NOMO-1 treated with dmso at 0.1 percent for 144 hours (cell line): ENCODE results near the gene CISD3.
A peak's percentile ranks its signal among the peaks of the same experiment; 100 is the strongest.

ENCODE experiments used
- DNase-seq: peaks from one replicate; lab custom pipeline; 2025; ENCODE audit not compliant: unreplicated experiment; lab: John Stamatoyannopoulos, UW

The CISD3 gene

DNA sequence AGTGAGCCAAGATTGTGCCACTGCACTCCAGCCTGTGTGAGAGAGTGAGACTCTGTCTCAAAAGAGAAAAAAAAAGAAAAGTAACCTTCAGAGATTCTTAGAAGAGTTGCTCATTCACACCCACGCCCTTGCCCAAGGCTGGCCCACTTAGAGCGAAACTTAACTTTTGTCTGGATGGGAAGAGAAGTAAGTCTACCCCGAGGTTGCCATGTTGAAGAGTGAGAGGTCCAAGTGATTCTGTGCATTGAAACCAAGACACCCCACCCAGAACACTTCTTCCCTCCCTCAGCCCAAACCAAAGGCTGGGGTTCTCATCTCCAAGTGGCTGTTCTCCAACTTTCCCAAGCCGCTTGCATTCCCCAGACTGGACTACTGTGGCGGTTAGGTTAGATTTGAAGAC is 2.4 kb upstream of the CISD3 start:
- no peak for DNase-seq

DNA sequence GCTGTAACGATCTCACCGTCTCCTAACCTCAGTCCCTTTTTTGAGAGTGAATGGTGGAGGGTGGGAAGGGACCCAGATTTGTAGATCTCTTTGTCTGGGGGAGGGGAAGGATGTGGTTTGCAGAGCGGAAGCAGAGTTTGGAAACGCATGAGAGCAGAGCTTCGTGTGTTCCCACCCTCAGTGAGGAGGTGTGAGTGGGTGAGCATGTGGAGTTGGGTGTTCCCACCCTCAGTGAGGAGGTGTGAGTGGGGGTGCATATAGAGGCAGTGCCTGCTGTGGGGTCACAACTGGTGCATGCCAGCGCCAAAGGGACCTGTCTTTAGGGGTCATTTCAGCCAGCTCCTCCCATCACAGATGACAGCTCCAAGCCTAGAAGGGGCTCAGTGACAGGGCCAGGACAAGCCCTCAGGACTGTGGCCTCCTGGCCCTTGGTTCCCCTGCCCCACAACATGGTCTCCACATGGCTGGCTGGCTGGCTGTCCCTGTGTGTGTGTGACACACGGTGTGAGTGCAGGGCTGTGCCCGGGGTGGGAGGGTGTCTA is 1.8 kb upstream of the CISD3 start:
- peak; percentile 55 for DNase-seq

DNA sequence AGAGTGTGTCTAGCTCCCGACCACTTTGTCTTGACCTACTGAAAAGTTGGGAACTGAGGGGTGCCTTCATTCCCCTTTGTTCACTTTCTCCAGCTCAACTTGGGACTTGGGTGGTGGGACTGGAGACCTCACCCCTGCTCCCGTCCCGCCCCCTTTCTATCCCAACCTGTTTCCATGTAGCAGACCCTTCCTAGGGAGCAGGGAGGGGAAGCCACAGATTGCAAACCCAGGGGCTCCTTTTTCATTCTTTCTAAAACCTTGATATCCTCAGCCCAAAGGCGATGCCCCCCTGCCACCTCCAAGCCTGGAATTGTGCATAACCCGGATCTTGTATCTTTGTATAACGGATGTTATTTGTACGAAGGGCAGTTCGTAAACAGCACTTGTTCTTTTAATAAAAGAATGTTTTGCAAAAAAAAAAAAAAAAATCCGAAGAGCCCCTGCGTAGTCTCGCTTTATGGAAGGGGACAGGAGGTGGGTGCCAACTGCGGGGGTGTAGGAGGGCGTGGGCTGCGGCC is 714 bp upstream of the CISD3 start:
- no peak for DNase-seq

DNA sequence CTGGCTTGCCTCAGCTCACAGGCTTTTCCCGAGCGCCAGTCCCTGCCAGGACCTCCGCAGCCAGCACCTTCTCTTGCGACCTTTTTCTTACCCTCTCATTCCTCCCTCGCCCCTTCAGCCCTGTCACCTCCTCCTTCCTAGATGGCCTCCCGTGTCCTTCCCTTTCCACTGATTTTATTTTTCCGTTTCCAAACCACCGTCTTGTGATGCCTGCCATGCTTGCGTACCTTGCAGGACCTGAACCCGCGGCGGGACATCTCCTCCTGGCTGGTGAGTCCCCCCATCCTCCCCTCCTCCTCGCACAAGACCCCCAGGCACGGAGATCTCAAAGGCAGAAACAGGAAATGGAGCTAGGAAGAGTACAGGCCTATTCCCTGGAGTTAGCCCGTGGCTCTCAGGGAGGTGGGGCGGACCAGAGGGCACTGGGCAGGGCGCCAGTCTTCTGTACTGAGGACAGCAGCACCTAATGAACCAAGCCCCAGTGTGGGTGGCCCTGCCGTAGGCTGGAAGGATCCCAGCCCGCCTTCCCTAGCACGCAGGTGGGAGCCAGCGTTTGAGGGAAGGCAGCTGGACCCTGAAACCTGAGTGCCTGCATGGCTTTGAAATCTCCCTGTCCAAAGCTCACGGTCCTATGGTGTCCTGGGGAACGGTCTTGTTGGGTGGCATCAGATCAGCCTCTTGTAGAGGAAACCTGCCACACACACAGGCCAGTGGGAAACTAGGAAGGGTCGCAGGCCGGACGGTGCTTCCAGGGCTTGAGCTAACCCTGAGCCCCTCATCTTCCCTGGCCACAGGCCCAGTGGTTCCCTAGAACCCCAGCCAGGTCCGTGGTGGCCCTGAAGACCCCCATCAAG is 612 bp downstream of the CISD3 start:
- no peak for DNase-seq

DNA sequence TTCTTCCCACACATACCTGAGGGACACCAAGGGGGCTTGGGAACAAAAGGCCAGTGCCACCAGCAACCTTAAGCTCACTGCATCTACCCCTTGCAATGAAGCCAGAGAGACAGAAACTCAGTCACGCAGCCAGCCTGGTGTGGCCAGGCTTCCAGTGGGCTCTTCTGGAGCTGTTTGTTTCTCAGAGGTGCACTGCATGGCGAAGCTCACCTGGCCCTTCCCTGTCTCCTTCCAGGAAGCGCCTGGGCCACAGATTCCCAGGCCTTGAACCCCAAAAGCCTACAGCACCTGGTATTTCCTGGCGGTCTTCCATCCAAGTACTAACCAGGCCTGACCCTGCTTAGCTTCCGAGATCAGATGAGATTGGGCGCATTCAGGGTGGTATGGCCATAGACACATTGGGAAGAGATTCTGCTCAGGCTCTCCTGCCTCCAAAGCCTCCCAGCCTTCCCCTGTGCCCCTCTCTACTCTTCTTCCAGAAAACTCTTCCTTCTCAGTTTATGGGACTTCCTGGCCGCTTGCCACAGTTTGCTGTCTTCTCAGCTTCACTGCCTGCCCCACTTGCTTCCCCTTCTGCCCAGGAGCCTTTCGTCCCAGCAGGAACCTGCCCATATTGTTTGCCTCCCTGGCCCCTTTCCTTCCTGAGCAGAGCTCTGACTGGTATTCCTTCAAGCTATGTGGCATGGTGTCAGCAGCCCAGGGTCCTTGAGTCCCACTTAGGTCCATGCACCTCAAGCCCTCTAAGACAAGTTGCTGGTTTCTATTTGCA is 1.6 kb downstream of the CISD3 start:
- no peak for DNase-seq

DNA sequence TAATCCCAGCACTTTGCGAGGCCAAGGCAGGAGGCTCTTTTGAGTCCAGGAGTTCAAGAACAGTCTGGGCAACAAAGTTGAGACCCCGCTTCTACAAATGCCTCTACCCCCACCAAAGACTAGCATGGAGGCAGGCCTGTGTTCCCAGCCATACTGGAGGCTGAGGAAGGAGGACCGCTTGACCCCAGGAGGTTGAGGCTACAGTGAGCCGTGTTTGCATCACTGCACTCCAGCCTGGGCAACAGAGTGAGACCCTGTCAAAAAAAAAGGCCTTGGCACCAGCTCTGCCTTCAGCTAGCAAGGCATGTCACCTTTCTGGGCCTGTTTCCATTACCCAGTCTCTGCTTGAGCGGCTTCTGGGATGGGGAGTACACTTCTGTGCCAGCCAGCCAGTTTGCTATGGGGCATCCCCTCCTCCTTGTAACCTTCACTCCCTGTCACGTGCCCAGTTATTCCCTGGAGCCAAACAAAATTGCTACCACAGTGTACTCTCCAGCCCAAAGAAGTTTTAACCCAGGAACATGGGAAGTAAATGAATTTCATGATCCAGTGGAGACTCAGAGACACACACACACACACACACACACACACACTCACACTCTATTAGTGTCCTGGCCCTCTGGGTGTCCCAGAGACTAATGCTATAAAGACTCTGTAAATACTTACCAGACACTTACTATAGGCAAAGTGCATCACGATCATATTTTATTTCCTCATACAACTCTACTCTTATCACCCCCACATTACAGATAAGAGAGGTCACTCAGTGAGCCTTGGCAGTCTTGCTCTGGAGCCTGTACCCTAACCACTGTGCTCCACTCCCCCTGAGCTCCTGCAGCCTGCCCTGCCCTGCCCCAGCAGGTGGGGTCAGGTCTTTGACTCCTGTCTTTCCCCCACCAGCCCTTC is 2.5 kb downstream of the CISD3 start:
- no peak for DNase-seq

DNA sequence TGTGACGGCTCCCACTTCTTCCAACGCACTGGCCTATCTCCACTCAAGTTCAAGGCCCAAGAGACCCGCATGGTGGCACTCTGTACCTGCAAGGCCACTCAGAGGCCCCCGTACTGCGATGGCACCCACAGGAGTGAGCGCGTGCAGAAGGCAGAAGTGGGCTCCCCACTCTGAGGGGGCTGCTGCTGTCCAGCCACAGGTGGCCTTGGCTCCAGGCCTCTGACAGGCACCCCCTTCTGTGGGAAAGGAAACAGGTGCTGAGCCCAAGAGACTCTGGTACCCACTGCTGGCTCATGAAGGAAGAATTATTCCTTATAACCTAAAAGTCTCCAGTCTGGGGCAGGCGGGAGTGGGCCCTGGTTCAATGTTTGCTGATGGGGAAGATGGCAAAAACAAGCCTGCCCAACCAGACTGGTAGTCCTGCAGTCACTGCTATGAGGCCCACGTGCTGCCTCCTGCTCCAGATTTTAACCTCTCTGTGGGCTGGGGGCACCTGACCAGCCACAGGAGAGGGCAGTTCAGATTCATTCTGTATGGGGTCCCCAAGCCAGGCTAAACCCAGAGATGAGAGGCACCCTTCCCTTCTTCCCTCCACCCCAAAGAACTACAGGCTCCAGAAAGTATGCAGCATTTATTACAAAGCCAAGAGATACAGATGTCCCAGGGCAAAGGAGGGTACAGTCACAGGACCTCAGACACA is 3.3 kb downstream of the CISD3 start:
- DNase-seq, result no peak

DNA sequence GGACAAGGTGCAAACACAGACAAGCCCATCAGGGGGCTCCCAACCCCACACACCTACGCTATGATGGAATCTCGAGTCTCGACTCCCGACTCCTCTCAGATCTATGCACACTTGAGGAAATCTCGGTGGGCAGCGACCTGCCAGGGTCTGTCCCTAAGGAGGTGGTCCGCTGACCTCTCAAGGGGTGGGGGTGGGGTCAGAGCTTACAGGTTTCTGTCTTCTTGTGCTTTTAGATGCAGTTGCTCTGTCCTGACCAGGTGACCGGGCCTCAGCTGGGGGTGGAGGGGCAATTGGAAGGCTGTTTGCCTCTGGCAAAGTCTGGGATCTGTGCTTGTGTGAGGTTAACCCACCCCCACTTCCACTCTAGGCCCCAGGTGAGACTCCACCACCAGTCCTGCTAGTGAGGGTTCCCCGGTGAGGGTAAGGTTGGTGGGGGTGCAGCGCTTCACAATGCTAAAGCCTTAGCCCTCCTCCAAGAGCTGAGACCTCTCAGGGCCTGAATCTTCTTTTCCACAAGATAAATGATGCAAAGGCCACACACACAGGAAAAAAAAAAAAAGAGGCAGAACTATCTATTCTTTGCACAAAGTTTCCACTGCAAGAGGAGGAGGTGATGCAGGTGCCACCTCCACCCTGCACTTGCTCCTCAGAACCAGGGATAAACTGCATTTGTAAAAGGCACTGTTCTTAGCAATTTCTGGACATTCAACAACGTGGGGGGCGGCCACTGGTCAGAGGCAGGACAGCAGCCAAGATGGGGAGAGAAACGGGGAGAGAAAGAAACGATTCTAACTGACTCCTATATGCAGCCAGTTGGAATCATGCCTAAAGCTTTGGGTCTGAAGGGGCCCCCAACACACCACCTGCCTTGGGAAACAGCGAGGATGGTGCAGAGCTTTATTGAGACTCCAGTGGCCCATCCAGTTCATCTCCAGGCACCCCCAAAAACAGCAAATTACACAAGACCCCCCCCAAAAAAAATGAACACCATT is 4.1 kb downstream of the CISD3 start:
- DNase-seq, result no peak

DNA sequence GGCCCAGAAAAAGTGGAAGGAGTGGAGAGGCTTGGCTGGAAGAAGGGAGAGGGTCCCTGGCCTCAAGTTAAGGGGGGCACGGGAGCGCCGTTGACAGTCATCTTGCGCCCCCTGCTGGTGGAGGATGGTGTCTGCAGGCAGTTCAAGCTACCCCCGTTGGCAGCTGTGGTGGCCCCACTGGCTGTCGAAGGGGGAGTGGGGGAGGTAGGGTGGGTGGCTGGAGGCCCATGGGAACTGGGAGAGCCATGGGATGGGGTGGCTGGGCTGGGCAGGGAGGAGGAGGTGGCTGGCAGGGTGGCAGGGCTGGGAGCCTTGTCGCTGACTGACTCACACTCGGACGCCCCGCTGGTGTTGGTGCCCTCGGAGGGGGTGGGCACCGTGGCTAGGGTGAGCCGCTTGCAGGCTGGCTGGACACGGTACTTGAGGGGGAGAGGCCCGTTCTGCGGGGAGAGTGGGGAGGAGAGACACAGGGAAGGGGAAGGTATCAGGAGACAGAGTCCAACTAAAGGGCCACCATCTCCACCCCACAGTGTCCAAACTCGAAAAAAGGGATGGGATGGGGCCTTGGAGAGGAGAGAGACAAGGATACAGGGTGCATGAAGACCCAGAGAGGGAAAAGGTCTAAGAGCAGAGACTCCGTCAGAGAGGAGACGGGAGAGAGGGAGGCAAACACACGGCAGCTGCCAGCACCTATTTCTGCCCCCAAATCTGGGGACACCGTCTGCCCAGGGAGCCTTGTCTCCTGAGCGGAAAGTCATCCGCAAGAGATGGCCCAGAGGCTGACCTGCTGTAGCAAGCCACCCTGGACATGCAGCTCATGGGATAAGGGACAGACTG is 5.2 kb downstream of the CISD3 start:
- no peak for DNase-seq

DNA sequence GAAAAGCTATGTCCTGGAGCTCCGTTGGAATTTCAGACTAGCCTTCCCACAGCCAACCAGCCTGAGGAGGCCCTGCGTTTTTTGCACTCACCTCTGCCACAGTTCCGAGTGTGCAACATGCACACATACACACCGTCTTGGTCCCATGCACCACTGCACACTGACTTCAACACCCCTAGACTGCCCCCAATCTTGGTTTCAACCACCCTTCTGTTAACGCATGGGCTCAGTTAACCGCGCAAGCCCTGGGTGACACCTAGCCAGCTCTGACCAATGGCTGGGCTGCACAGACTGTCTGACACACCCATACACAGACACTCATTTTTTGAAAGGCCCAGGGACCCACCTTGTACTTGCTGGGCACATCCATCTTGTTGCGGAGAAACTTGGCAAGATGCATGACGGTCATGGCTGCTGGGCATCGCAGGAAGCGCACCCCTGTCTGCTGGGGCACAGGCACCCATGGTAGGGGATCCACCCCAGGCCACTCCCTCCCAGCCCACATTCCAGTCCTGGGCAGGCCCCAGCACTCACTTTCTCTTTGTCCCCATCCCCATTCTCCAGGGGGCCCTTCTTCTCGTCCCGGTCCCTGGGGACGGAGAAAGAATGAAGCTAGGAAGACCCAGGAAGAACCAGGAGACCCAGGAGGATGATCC is 8.0 kb downstream of the CISD3 start:
- DNase-seq, result no peak

DNA sequence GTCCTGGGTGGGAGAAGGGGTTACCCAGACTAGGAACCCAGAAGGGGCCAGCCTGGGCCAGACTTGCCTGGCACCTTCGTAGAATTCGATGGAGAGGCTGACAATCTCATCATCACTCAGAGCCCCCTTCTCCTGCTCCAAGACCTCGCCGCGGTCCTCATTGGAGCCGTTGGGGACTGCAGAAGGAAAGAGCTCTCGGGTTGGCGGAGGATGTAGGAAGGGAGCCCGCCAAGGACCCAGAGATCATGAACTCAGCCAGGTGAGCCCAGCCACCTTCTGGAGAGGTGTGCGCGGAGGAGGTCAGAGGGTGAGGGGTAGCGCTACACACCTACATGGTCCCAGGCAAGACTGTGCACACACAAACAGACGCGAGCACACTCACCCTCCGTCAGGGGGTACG is 8.5 kb downstream of the CISD3 start:
- no peak for DNase-seq

DNA sequence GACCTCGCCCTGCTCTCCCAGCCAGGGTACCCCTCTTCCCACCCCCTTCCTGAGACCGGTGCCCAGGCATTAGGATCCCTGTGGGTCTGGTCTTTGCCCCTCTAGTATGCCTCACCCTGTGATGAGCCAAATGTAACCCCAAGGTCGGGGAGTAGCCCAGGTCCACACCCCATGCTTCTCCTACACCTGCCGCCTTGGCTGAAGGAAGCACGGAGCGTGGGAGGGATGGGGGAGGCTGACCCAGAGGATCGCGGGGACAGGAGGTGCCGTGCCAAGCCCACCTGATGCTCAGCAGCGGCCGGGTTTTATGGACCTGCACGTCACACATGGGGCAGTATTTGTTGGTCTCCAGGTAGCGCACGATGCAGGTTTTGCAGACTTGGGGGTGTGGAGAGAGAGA is 9.2 kb downstream of the CISD3 start:
- DNase-seq, result no peak

DNA sequence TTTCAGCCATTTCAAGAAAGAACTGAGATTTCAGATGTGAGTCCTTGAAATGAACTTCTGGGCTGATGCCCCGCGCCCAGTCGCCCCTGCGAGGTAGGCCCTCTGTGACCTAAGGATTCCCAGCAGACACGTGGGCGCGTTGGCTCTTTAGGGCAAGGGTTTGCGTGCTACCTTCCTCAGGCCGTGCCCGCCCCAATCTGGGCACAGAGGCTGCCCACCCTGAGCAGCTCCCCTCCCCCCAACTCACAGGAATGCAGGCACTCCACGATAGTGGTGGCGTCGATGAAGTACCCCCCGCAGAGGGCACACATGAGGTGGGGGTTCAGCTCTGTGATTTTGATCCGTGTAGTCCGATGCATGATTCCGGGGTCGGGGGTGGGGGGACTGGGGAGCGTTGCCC is 9.9 kb downstream of the CISD3 start:
- no peak for DNase-seq

DNA sequence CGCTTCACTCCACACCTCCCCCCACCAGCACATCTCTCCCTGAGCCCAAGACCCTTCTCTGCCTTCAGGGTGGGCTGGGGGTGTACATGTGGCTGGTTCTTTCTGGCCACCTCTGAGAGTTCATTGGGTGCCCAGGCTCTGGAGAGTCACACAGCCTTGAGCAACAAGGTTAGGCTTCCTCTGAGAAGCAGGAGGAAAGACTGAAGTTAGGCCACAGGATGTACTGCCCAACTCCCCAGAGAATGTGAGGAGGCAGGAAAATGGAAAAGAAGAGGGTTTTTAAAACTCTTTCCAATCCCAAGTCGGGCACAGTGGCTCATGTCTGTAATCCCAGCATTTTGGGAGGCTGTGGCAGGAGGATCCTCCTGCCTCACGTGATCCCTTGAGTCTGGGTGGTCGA is 10.7 kb downstream of the CISD3 start:
- no peak for DNase-seq

DNA sequence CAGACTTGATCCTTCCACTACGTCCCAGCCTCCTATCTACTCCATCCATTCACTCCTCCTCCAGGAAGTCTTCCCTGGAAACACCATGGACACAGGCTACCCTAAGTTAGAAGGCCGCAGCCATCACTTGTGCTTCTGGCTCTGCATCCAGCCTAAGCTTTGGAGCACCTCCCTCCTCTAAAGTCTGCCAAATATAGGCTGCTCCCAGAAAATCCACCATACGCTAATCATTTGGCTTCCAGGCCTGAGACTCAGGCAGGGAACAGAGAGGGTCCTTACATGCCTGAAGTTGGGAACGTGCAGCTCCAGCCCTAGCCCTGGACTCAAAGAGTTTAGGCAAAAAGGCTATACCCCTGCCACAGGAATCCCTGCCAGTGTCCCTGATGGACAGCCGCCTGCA is 11.3 kb downstream of the CISD3 start:
- DNase-seq, result no peak

DNA sequence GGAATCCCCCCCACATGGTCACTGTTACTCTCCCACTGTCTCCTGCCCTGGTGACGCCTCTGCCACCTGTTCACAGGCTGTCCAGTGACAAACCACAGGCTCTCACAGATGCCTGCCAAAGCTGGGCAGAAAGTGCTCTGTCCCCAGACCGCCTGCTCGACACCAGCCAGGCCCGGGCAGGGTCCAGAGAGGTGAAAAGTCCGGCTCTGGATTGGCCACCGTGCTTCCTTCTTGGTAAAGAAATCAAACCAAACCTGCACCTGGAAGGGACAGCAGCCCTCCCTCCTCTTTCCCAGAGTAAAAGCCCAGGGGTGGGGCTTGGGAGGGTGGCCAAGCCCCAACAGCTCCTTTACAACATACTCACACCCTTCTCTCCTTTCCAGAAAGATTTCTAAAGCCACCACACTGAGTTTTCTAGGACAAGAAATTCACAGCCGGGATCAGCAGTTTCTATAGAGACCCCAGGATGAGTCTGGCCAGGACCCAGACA is 11.8 kb downstream of the CISD3 start:
- DNase-seq, result no peak
